ENCODE data around the gene ANKHD1.

ANKHD1 gene

GRCh38 chr5:140403613-140404012 is 2.0 kb downstream of the ANKHD1 start:
- no peaks in the 10 kb centered on the region for H3K9me3 ChIP-seq (replicated peaks in 1 of 2; ENCODE audit: control insufficient read depth in 2 of 2, insufficient read depth in 1 of 2, low read depth in 1 of 2, low read length in 2 of 2)
- no peak overlapping the region for H2BK15ac ChIP-seq (ENCODE audit: low read length)
- H2AK5ac ChIP-seq (ENCODE audit: low read depth, low read length): no peak overlapping the region
- peaks cover 9% of the 10 kb centered on the region for H3K79me1 ChIP-seq (ENCODE audit: low read depth, low read length)
- H2BK5ac ChIP-seq (ENCODE audit: low read length): no peak overlapping the region
- no peak overlapping the region for H3K18ac ChIP-seq (ENCODE audit: low read length)
- H3K4ac ChIP-seq (ENCODE audit: low read length): no peak overlapping the region
- H3K27ac ChIP-seq (replicated peaks; ENCODE audit: low read length): no peak overlapping the region
- peaks cover 2 to 3% of the 10 kb centered on the region in 2 donors for H3K4me1 ChIP-seq (ENCODE audit: control insufficient read depth in 2 of 2, insufficient read depth in 1 of 2, low read depth in 1 of 2, low read length in 2 of 2)
- peaks cover 2 to 50% of the 10 kb centered on the region in 2 donors for H3K36me3 ChIP-seq (replicated peaks in 1 of 2; ENCODE audit: control insufficient read depth in 2 of 2, insufficient read depth in 2 of 2, low read length in 2 of 2)
- no peak overlapping the region for H3K4me2 ChIP-seq (ENCODE audit: insufficient read depth, low read length, poor library complexity, severe bottlenecking)
- no peak overlapping the region for H2AFZ ChIP-seq (ENCODE audit: low read length)
- no peak overlapping the region for H4K8ac ChIP-seq (ENCODE audit: low read depth, low read length)
- peak overlapping the region in 1 of 2 donors; percentile 81 for H3K4me3 ChIP-seq (ENCODE audit: low read length in 2 of 2)
- H2BK120ac ChIP-seq (ENCODE audit: low read depth, low read length): no peak overlapping the region
- no peak overlapping the region for H4K91ac ChIP-seq (ENCODE audit: low read depth, low read length, poor library complexity)
- no CpG with 5 or more reads among the region's 5 CpGs for WGBS, 2 donors (ENCODE audit: extremely low coverage in 2 of 2, insufficient read length in 2 of 2, insufficient replicate concordance in 1 of 2)
- no peak for DNase-seq (ENCODE audit: low spot score)
- H2BK12ac ChIP-seq (ENCODE audit: low read length): no peak overlapping the region
- H3K14ac ChIP-seq (ENCODE audit: low read length): no peak overlapping the region
- no peak overlapping the region for H3K9ac ChIP-seq (ENCODE audit: low read depth, low read length, poor library complexity)
- H3K27me3 ChIP-seq (ENCODE audit: control insufficient read depth in 3 of 3, insufficient read depth in 3 of 3, low read depth in 1 of 3, low read length in 3 of 3): no peaks in the 10 kb centered on the region
- H3K23ac ChIP-seq (ENCODE audit: low read depth, low read length, poor library complexity): no peak overlapping the region

- H3K4me3 ChIP-seq (ENCODE audit: low read length in 2 of 2): no peak overlapping the region
- no peaks in the 10 kb centered on the region for H3K4me1 ChIP-seq (ENCODE audit: control insufficient read depth in 2 of 2, insufficient read depth in 1 of 2, low read depth in 1 of 2, low read length in 2 of 2)
- no peak overlapping the region for H2BK5ac ChIP-seq (ENCODE audit: low read length)
- H3K36me3 ChIP-seq (replicated peaks in 1 of 2; ENCODE audit: control insufficient read depth in 2 of 2, insufficient read depth in 2 of 2, low read length in 2 of 2): peaks cover 2 to 81% of the 10 kb centered on the region in 2 donors
- WGBS, 2 donors (ENCODE audit: extremely low coverage in 2 of 2, insufficient read length in 2 of 2, insufficient replicate concordance in 1 of 2): no CpG with 5 or more reads among the region's 4 CpGs
- H2BK12ac ChIP-seq (ENCODE audit: low read length): no peak overlapping the region
- H3K9ac ChIP-seq (ENCODE audit: low read depth, low read length, poor library complexity): no peak overlapping the region
- H3K27me3 ChIP-seq (ENCODE audit: control insufficient read depth in 3 of 3, insufficient read depth in 3 of 3, low read depth in 1 of 3, low read length in 3 of 3): no peaks in the 10 kb centered on the region
- no peak overlapping the region for H2BK15ac ChIP-seq (ENCODE audit: low read length)
- no peak overlapping the region for H2BK120ac ChIP-seq (ENCODE audit: low read depth, low read length)
- H3K4me2 ChIP-seq (ENCODE audit: insufficient read depth, low read length, poor library complexity, severe bottlenecking): no peak overlapping the region
- no peak overlapping the region for H3K18ac ChIP-seq (ENCODE audit: low read length)
- H3K9me3 ChIP-seq (replicated peaks in 1 of 2; ENCODE audit: control insufficient read depth in 2 of 2, insufficient read depth in 1 of 2, low read depth in 1 of 2, low read length in 2 of 2): no peaks in the 10 kb centered on the region
- no peak overlapping the region for H3K27ac ChIP-seq (replicated peaks; ENCODE audit: low read length)
- H4K91ac ChIP-seq (ENCODE audit: low read depth, low read length, poor library complexity): no peak overlapping the region
- no peak overlapping the region for H2AFZ ChIP-seq (ENCODE audit: low read length)
- no peak overlapping the region for H3K4ac ChIP-seq (ENCODE audit: low read length)
- DNase-seq (ENCODE audit: low spot score): no peak
- no peak overlapping the region for H3K23ac ChIP-seq (ENCODE audit: low read depth, low read length, poor library complexity)
- H2AK5ac ChIP-seq (ENCODE audit: low read depth, low read length): no peak overlapping the region
- H4K8ac ChIP-seq (ENCODE audit: low read depth, low read length): no peak overlapping the region
- no peak overlapping the region for H3K14ac ChIP-seq (ENCODE audit: low read length)
- peaks cover 4% of the 10 kb centered on the region for H3K79me1 ChIP-seq (ENCODE audit: low read depth, low read length)
Measured at GRCh38 chr5:140408750-140409241, 7.2 kb downstream of the ANKHD1 start.

GRCh38 chr5:140413230-140413629 is 11.6 kb downstream of the ANKHD1 start:
- H2BK5ac ChIP-seq (ENCODE audit: low read length): no peak overlapping the region
- no peak overlapping the region for H2AK5ac ChIP-seq (ENCODE audit: low read depth, low read length)
- no peak for DNase-seq (ENCODE audit: low spot score)
- H3K27me3 ChIP-seq (ENCODE audit: control insufficient read depth in 3 of 3, insufficient read depth in 3 of 3, low read depth in 1 of 3, low read length in 3 of 3): no peaks in the 10 kb centered on the region
- H3K27ac ChIP-seq (replicated peaks; ENCODE audit: low read length): no peak overlapping the region
- H3K4ac ChIP-seq (ENCODE audit: low read length): no peak overlapping the region
- peaks cover 5% of the 10 kb centered on the region for H3K79me1 ChIP-seq (ENCODE audit: low read depth, low read length)
- H3K14ac ChIP-seq (ENCODE audit: low read length): no peak overlapping the region
- no peak overlapping the region for H2AFZ ChIP-seq (ENCODE audit: low read length)
- H3K23ac ChIP-seq (ENCODE audit: low read depth, low read length, poor library complexity): no peak overlapping the region
- no peak overlapping the region for H2BK15ac ChIP-seq (ENCODE audit: low read length)
- H3K4me3 ChIP-seq (ENCODE audit: low read length in 2 of 2): no peak overlapping the region
- H3K18ac ChIP-seq (ENCODE audit: low read length): no peak overlapping the region
- peaks cover 0 to 67% of the 10 kb centered on the region in 2 donors for H3K36me3 ChIP-seq (replicated peaks in 1 of 2; ENCODE audit: control insufficient read depth in 2 of 2, insufficient read depth in 2 of 2, low read length in 2 of 2)
- no peak overlapping the region for H3K4me2 ChIP-seq (ENCODE audit: insufficient read depth, low read length, poor library complexity, severe bottlenecking)
- H2BK12ac ChIP-seq (ENCODE audit: low read length): no peak overlapping the region
- 100% methylated on average over 1 of the region's 1 CpG; no CpG with 5 or more reads in 1 of the 2 donors for WGBS, 2 donors (ENCODE audit: extremely low coverage in 2 of 2, insufficient read length in 2 of 2, insufficient replicate concordance in 1 of 2)
- no peaks in the 10 kb centered on the region for H3K4me1 ChIP-seq (ENCODE audit: control insufficient read depth in 2 of 2, insufficient read depth in 1 of 2, low read depth in 1 of 2, low read length in 2 of 2)
- H3K9me3 ChIP-seq (replicated peaks in 1 of 2; ENCODE audit: control insufficient read depth in 2 of 2, insufficient read depth in 1 of 2, low read depth in 1 of 2, low read length in 2 of 2): peaks cover 0 to 4% of the 10 kb centered on the region in 2 donors
- H4K8ac ChIP-seq (ENCODE audit: low read depth, low read length): no peak overlapping the region
- H4K91ac ChIP-seq (ENCODE audit: low read depth, low read length, poor library complexity): no peak overlapping the region
- H3K9ac ChIP-seq (ENCODE audit: low read depth, low read length, poor library complexity): no peak overlapping the region
- no peak overlapping the region for H2BK120ac ChIP-seq (ENCODE audit: low read depth, low read length)

- H2BK12ac ChIP-seq (ENCODE audit: low read length): no peak overlapping the region
- no peak overlapping the region for H3K4ac ChIP-seq (ENCODE audit: low read length)
- H3K4me2 ChIP-seq (ENCODE audit: insufficient read depth, low read length, poor library complexity, severe bottlenecking): no peak overlapping the region
- H2AK5ac ChIP-seq (ENCODE audit: low read depth, low read length): no peak overlapping the region
- no peak for DNase-seq (ENCODE audit: low spot score)
- H3K9ac ChIP-seq (ENCODE audit: low read depth, low read length, poor library complexity): no peak overlapping the region
- H3K27me3 ChIP-seq (ENCODE audit: control insufficient read depth in 3 of 3, insufficient read depth in 3 of 3, low read depth in 1 of 3, low read length in 3 of 3): no peaks in the 10 kb centered on the region
- H4K8ac ChIP-seq (ENCODE audit: low read depth, low read length): no peak overlapping the region
- H2AFZ ChIP-seq (ENCODE audit: low read length): no peak overlapping the region
- H3K18ac ChIP-seq (ENCODE audit: low read length): no peak overlapping the region
- no peak overlapping the region for H2BK5ac ChIP-seq (ENCODE audit: low read length)
- no peak overlapping the region for H3K14ac ChIP-seq (ENCODE audit: low read length)
- H2BK15ac ChIP-seq (ENCODE audit: low read length): no peak overlapping the region
- H3K36me3 ChIP-seq (replicated peaks in 1 of 2; ENCODE audit: control insufficient read depth in 2 of 2, insufficient read depth in 2 of 2, low read length in 2 of 2): peaks cover 2 to 52% of the 10 kb centered on the region in 2 donors
- H4K91ac ChIP-seq (ENCODE audit: low read depth, low read length, poor library complexity): no peak overlapping the region
- peaks cover 8% of the 10 kb centered on the region for H3K79me1 ChIP-seq (ENCODE audit: low read depth, low read length)
- no peak overlapping the region for H3K23ac ChIP-seq (ENCODE audit: low read depth, low read length, poor library complexity)
- WGBS, 2 donors (ENCODE audit: extremely low coverage in 2 of 2, insufficient read length in 2 of 2, insufficient replicate concordance in 1 of 2): no CpG with 5 or more reads among the region's 2 CpGs
- H3K27ac ChIP-seq (replicated peaks; ENCODE audit: low read length): no peak overlapping the region
- peaks cover 0 to 4% of the 10 kb centered on the region in 2 donors for H3K9me3 ChIP-seq (replicated peaks in 1 of 2; ENCODE audit: control insufficient read depth in 2 of 2, insufficient read depth in 1 of 2, low read depth in 1 of 2, low read length in 2 of 2)
- H3K4me1 ChIP-seq (ENCODE audit: control insufficient read depth in 2 of 2, insufficient read depth in 1 of 2, low read depth in 1 of 2, low read length in 2 of 2): no peaks in the 10 kb centered on the region
- H2BK120ac ChIP-seq (ENCODE audit: low read depth, low read length): no peak overlapping the region
- no peak overlapping the region for H3K4me3 ChIP-seq (ENCODE audit: low read length in 2 of 2)
Measured at GRCh38 chr5:140417235-140417634, 15.6 kb downstream of the ANKHD1 start.
